SIG-M5 treated with dmso at 0.1 percent for 504 hours (cell line): ENCODE data around the gene SH2B2.
"Not testable (repeated sequence)": the region's sequence is repeated elsewhere in the genome, so short reads cannot be mapped to it uniquely, and the experiment has no call there.

Source experiments
- DNase-seq: peaks from one replicate; lab custom pipeline; 2025; ENCODE audit not compliant: unreplicated experiment; lab: John Stamatoyannopoulos, UW

Gene SH2B2

GRCh38 chr7:102328863-102329262 lies 42.2 kb downstream of the SH2B2 start:
- DNase-seq, result not testable (repeated sequence)

- peak; percentile 27 for DNase-seq
Measured at GRCh38 chr7:102329366-102329765, 42.7 kb downstream of the SH2B2 start.

GRCh38 chr7:102330666-102331460 lies 44.2 kb downstream of the SH2B2 start:
- not testable (repeated sequence) for DNase-seq

GRCh38 chr7:102335574-102335973 lies 48.9 kb downstream of the SH2B2 start:
- DNase-seq, result not testable (repeated sequence)

- not testable (repeated sequence) for DNase-seq
Measured at GRCh38 chr7:102337002-102337401, 50.3 kb downstream of the SH2B2 start.

GRCh38 chr7:102337420-102337819 lies 50.8 kb downstream of the SH2B2 start:
- not testable (repeated sequence) for DNase-seq

- not testable (repeated sequence) for DNase-seq
Measured at GRCh38 chr7:102340599-102341368, 54.1 kb downstream of the SH2B2 start.

GRCh38 chr7:102346983-102347382 lies 60.3 kb downstream of the SH2B2 start:
- not testable (repeated sequence) for DNase-seq

GRCh38 chr7:102356344-102356743 lies 69.7 kb downstream of the SH2B2 start, which contains the start of gene SPDYE6:
SPDYE6 (minus strand) TSS chr7:102356444; CDS start chr7:102356023, 421 bp downstream.
- DNase-seq, result not testable (repeated sequence)

GRCh38 chr7:102363549-102364393 lies 77.1 kb downstream of the SH2B2 start:
- DNase-seq, result peak; percentile 99

GRCh38 chr7:102364394-102364886 lies 77.8 kb downstream of the SH2B2 start:
- DNase-seq, result not testable (repeated sequence)

GRCh38 chr7:102365390-102365789 lies 78.7 kb downstream of the SH2B2 start:
- DNase-seq, result not testable (repeated sequence)

GRCh38 chr7:102370038-102370437 lies 83.4 kb downstream of the SH2B2 start:
- DNase-seq, result not testable (repeated sequence)
